A673 (cell line): ENCODE measurements around the gene VAV2. TPM values are rescaled to one million over a fixed set of nuclear protein-coding genes. Genes with fewer than 3 reads are reported as not detected.

Experiments
- BruUV-seq: library from RNA; stranded (reverse); fragments of 400-500 nt; replicated peaks from 2 replicates; lab custom pipeline; 2021; lab: Mats Ljungman, UMichigan
- CTCF ChIA-PET: fragments of 300-600 bp; sonication (Branson Sonifier 250); formaldehyde crosslinking; loops from one replicate; lab custom pipeline; 2022; ENCODE audit warnings: antibody characterized with exemption; lab: Charles Lee
- POLR2A ChIA-PET: fragments of 300-600 bp; sonication (Branson Sonifier 250); formaldehyde crosslinking; loops from one replicate; lab custom pipeline; 2022; ENCODE audit warnings: antibody characterized with exemption; ENCODE audit not compliant: low non-redundant PET; lab: Charles Lee
- DNase-seq: peaks from one replicate; pipeline ENCODE4 v3.0.0-alpha.2; 2015; ENCODE audit warnings: low spot score
- H3K27ac ChIP-seq: fragments of 200-600 bp; sonication (generic); 2 replicates; pipeline ENCODE4 v1.5.1; 2016; ENCODE audit warnings: mixed run types, low read depth, mild to moderate bottlenecking, mixed read lengths, antibody characterized with exemption, low read length; ENCODE audit not compliant: poor library complexity, severe bottlenecking
- H3K27me3 ChIP-seq: fragments of 200-600 bp; sonication (generic); replicated peaks from 2 replicates; pipeline ENCODE4 v1.6.1; 2017; ENCODE audit warnings: mixed run types, low read depth, mild to moderate bottlenecking, mixed read lengths, antibody characterized with exemption, low read length; ENCODE audit not compliant: insufficient read depth, poor library complexity
- H3K36me3 ChIP-seq: fragments of 200-600 bp; sonication (generic); 2 replicates; pipeline ENCODE4 v1.6.1; 2016; ENCODE audit warnings: mixed run types, mild to moderate bottlenecking, mixed read lengths, antibody characterized with exemption, low read length; ENCODE audit not compliant: insufficient read depth, poor library complexity, severe bottlenecking
- H3K4me1 ChIP-seq: fragments of 200-600 bp; sonication (generic); 2 replicates; pipeline ENCODE4 v1.6.1; 2017; ENCODE audit warnings: mixed run types, mild to moderate bottlenecking, mixed read lengths, antibody characterized with exemption, low read length; ENCODE audit not compliant: insufficient read depth, poor library complexity, severe bottlenecking
- H3K4me3 ChIP-seq: fragments of 200-600 bp; sonication (generic); 2 replicates; pipeline ENCODE4 v1.5.1; 2016; ENCODE audit warnings: low read depth, mixed run types, mild to moderate bottlenecking, mixed read lengths, low read length; ENCODE audit not compliant: poor library complexity, severe bottlenecking
- H3K9me3 ChIP-seq: fragments of 200-600 bp; sonication (generic); 2 replicates; pipeline ENCODE4 v1.6.1; 2016; ENCODE audit warnings: mixed run types, low read depth, mild to moderate bottlenecking, mixed read lengths, antibody characterized with exemption, low read length; ENCODE audit not compliant: poor library complexity, severe bottlenecking
- CTCF ChIP-seq: fragments of 300-800, 200-600 bp; sonication (generic); conservative IDR thresholded peaks from 2 replicates; pipeline ENCODE4 v1.5.1; 2017; ENCODE audit warnings: low read depth, mild to moderate bottlenecking, antibody characterized with exemption, low read length, moderate library complexity, mixed read lengths
- EZH2 ChIP-seq: fragments of 200-600 bp; sonication (generic); IDR thresholded peaks from 2 replicates; pipeline ENCODE4 v1.6.1; 2017; ENCODE audit warnings: borderline replicate concordance, low read depth, mild to moderate bottlenecking, mixed read lengths, antibody characterized with exemption, low read length; ENCODE audit not compliant: poor library complexity, severe bottlenecking
- intact Hi-C: fragments of 100-400 bp; cut with micrococcal nuclease; formaldehyde crosslinking; loops from one replicate; pipeline ENCODE4 v1.10.0; 2022; ENCODE audit not compliant: unreplicated experiment
- total RNA-seq: library from RNA; stranded (reverse); gene quantifications from 2 replicates; pipeline ENCODE4 v1.2.3, GENCODE V29; 2021

VAV2 gene
- total RNA-seq, 1 experiment from 2014 or later: 16.4 TPM

GRCh38 chr9:133982971-133983720 lies 9.0 kb downstream of the VAV2 start:
- POLR2A ChIA-PET: no interaction called here
- DNase-seq: no peak
- no peaks in the 10 kb centered on the region for H3K4me1 ChIP-seq

GRCh38 chr9:133981958-133982681 lies 10.0 kb downstream of the VAV2 start:
- intact Hi-C loops: no loop called here
- Histone ChIP-seq H3K36me3 (no peaks in the 10 kb centered on the region), H3K27me3 (no peaks in the 10 kb centered on the region), H3K9me3 (no peaks in the 10 kb centered on the region), H3K4me3 (no peak overlapping the region), H3K27ac (no peak overlapping the region), H3K4me1 (no peaks in the 10 kb centered on the region)
- DNase-seq: no peak
- ChIA-PET CTCF (no interaction called here), POLR2A (no interaction called here)
- TF ChIP-seq CTCF (no peak), EZH2 (no peak)
- BruUV-seq: no TSS peak

More at GRCh38 chr9:133982971-133983720, 9.0 kb downstream of the VAV2 start:
- Histone ChIP-seq H3K27ac (no peak overlapping the region), H3K36me3 (no peaks in the 10 kb centered on the region), H3K27me3 (no peaks in the 10 kb centered on the region), H3K9me3 (no peaks in the 10 kb centered on the region), H3K4me3 (no peak overlapping the region)
- CTCF ChIA-PET: no interaction called here
- intact Hi-C loops: no loop called here
- no TSS peak for BruUV-seq
- TF ChIP-seq EZH2 (no peak), CTCF (no peak)

- Histone ChIP-seq H3K9me3 (no peaks in the 10 kb centered on the region), H3K27me3 (no peaks in the 10 kb centered on the region), H3K36me3 (no peaks in the 10 kb centered on the region), H3K27ac (no peak overlapping the region), H3K4me3 (no peak overlapping the region), H3K4me1 (no peaks in the 10 kb centered on the region)
- CTCF ChIA-PET: no interaction called here
- BruUV-seq: no TSS peak
- POLR2A ChIA-PET: no interaction called here
- no peak for DNase-seq
- no peak for TF ChIP-seq CTCF
- no peak for TF ChIP-seq EZH2
- intact Hi-C loops: no loop called here
Observed at GRCh38 chr9:133981589-133981957, 10.6 kb downstream of the VAV2 start.
